ENCODE data around the gene CHP2.
"Not testable (repeated sequence)": the region's sequence is repeated elsewhere in the genome, so short reads cannot be mapped to it uniquely, and the experiment has no call there.

The CHP2 gene

GRCh38 chr16:23748630-23749029, 6.2 kb upstream of the CHP2 start:
- DNase-seq, result no peak

DNA sequence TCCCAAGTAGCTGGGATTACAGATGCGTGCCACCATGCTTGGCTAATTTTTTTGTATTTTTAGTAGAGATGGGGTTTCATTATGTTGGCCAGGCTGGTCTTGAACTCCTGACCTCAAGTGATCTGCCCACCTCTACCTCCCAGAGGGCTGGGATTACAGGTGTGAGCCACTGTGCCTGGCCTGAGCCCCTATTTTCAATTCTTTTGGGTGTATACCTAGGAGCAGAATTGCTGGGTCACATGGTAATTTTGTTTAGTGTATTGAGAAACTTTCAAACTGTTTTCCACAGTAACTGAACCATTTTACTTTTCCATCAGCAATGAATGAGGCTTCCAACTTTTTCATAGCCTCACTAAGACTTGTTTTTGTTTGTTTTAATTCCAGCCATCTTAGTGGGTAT, 3.8 kb upstream of the CHP2 start:
- DNase-seq, result not testable (repeated sequence)

DNA sequence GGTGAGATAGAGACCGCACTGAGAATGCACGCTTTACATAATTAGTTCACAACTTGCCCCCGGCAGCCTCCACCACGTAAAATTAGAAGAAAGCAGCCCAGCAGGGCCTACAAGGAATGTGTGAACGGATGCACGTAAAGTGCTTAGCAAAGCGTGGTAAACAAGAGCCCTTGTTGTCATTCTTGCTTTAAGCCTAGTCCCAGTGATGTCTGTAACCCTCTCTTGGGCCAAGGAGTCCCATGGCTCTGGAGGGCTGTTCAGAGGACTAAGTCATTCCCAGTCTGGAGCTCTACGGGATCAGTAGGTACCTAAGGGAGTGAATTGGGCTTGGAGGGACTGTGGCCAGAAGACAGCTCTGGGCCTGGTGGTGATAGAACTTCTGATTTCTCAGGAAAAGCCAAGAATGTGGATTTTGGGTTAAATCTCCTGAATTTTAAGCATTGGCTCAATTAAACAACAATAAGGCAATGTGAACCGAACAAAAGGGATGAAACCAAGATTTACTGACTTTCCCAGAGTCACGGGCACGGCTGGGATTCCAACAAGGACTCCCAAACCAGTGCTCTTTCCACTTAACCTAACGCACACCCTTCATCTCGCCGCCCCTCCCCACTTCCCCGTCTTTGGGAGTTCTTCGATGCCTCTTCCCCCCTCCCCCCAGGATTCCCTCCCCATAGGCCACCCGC, 775 bp upstream of the CHP2 start:
- no peak for DNase-seq

GRCh38 chr16:23755484-23755809, 621 bp downstream of the CHP2 start:
- DNase-seq, result no peak

DNA sequence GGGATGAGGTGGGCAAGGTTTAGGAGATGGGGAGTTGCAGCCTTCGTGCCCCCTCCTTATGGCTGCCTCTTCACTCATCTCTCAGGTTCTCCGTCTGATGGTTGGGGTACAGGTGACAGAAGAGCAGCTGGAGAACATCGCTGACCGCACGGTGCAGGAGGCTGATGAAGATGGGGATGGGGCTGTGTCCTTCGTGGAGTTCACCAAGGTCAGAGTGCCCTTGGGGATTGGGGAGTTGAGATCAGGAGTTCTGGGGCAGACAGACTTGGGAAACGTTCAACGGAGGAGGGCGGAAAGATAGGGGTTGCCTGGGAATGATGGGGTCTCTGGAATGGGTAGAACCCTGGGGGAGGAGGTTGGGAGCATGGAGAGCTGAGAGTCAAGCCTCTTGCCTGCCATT, 2.3 kb downstream of the CHP2 start:
- DNase-seq, result no peak

DNA sequence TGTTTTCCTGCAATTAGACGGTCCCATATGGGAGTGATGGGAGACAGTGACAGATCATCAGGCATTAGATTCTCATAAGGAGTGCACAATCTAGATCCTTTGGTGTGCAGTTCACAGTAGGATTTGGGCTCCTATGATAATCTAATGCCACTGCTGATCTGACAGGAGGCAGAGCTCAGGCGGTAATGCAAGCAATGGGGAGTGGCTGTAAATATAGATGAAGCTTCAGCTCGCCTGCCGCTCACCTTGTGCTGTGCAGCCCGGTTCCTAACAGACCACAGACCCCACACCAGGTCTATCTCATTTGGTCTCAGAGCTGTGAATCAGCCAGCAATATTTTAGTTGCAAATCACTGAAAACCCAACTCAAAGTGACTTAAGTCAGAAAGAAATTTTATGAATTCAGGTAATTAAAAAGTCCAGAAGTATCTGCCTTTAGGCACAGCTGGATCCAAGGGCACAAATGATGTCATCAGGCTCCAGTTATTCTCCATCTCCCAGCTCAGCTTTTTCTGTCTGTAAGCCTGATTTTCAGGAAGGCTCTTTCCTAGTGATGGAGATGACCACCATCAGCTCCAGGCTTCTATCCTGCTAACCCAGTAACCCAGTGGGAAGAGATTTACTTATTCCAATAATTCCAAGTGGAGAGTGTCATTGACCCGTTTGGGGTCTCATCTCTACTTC, 3.3 kb downstream of the CHP2 start:
- DNase-seq, result no peak

GRCh38 chr16:23765933-23766332, 11.1 kb downstream of the CHP2 start:
- DNase-seq, result no peak

DNA sequence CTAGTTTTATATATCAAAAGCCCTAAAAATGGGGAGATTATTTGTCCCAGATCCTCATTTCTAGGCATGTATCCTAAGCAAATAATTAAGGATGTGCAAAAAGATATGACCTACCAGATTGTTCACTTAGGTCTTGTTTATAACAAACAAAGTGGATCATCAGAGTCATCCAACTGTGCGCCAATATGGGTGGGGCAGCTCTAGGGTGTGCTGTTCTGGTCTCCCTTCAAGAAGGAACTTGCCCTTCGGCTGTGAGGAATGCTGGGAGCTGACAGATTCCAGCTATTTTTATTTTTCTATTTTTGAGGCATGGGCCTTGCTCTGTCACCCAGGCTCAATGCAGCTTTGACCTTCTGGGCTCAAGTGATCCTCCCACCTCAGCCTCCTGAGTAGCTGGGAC, 13.8 kb downstream of the CHP2 start:
- no peak for DNase-seq

GRCh38 chr16:23771027-23771426, 16.2 kb downstream of the CHP2 start:
- DNase-seq, result no peak

DNA sequence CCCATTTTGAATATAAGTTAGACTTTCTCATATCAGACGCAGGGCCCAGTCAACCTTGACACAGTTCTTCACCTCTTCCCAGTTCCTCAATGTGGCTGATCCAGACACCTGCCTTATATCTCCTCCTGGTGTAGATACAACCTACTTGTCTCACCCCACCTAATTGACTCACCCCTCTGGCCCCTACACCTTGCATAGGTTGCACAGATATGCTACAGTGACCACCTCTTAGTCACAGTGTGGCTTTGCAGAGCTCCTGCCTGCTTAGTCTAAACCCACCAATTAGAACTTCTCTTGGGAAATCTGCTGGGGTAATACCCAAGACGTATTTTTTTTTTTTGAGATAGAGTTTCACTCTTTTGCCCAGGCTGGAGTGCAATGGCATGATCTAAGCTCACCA, 16.8 kb downstream of the CHP2 start:
- no peak for DNase-seq

DNA sequence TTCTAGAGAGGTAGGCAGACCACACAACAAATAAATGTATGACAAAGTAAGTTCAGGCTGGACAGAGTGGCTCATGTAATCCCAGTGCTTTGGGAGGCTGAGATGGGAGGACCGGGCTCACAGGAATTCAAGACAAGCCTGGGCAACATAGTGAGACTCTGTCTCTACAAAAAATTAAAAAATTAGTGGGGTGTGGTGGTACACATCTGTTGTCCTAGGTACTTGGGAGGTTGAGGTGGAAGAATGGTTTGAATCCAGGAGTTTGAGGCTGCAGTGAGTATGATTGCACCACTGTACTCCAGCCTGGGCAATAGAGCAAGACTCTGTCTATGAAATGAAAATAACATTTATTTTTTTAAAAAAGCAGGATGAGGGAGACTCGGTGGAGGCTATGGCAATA, 18.5 kb downstream of the CHP2 start:
- DNase-seq, result no peak

- no peak for DNase-seq
Observed at GRCh38 chr16:23781176-23781575, 26.4 kb downstream of the CHP2 start.

DNA sequence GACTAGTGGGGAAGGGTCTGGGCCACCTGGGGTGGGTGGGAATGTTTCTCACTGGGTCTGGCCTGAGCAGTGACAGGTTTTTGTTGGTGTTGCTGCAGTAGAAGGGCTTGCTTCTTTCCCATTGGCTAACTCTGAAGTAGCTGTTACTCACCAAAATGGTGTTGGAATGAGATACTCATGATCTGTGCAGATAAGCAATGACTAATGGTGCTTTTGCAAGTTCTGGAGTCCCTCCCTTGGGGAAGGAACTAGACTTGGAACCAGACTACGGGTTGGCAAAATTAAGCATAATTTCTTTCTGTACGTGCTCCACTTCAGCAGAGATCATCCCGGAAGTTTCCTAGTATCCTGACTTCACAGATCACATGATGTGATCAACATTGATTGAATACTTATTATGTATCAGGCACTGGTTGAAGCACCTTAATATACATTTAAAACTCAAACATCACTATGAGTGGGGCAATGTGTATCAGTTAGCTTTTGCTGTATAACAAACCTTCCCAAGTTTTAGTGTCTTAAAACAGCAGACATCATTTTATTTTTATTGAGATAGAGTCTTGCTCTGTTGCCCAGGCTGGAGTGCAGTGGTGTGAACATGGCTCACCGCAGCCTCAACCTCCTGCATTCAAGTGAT, 30.1 kb downstream of the CHP2 start:
- peak; percentile 75 for DNase-seq

GRCh38 chr16:23785842-23786241, 31.0 kb downstream of the CHP2 start:
- DNase-seq, result no peak

GRCh38 chr16:23786964-23787561, 32.2 kb downstream of the CHP2 start:
- no peak for DNase-seq

GRCh38 chr16:23788685-23789084, 33.9 kb downstream of the CHP2 start:
- peak; percentile 58 for DNase-seq

DNA sequence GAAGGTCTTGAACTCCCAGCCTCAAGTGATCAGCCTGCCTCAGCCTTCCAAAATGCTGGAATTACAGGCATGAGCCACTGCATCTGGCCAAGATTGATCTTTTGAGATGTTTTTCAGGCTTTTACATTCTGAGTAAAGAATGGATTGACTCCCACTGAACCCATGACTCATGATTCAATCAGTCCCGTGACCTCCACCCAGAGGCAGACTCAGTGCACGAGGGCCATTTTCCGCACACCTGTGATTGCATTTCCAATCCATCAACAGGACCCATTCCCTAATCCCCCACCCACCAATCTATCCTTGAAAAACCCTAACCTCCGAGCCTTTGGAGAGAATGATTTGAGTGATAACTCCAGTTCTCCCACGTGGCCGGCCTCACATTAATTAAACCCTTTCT, 40.6 kb downstream of the CHP2 start:
- no peak for DNase-seq

DNA sequence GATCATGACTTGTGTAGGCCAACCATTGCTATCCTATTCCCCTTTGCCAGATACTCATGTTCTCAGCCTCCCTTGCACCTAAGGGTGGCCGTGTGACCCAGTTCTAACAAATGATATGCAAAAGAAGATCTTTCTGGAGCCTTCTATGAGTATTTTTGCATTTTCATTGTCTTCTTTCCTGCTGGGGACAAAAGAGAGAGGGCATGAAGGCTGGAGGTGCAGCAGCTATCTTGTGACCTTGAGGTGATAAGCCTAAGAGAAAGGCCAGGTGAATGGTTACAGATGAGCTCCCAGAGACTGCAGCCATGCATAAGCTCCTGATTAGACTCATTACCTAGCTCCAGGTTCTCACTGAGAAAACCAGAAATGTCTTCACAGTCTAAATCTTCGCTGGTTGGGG, 42.1 kb downstream of the CHP2 start:
- DNase-seq, result no peak

DNA sequence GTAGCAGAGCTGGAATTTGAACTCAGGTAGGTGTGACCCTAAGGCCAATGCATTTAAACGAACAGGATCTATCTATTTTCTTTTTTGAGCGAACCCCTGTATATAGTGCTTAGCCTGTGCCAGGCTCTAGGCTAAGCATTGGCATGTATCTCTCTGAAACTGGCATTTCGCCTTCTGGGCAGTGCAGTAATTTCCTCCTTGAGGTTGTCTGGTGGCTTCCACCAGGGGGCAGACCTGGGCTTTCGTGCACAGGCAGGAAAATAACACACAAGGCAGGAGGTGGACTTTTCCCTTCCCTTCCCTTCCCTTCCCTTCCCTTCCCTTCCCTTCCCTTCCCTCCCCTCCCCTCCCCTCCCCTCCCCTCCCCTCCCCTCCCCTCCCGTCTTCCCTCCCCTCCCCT, 46.6 kb downstream of the CHP2 start:
- DNase-seq, result peak; percentile 90

DNA sequence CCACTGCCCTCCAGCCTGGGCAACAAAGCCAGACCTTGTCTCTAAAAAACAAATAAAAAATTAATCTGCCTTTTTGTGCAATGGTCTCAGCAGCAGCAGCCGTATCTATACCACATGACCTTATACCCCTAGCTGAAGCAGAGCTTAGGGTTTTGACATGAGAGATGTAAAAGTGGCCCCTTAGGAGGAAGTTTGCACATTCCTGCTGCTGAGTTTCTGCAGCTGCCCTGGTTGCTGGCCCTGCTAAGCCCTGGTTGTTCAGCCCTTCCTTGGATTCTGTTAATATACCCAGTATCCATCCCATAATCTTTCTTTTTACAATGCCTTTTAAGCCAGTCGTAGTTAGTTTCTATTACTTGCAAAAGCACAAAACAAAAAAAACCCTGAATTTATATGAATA, 48.0 kb downstream of the CHP2 start:
- peak; percentile 42 for DNase-seq

- DNase-seq, result peak; percentile 88
Observed at GRCh38 chr16:23803591-23804123, 48.8 kb downstream of the CHP2 start.

- peak; percentile 43 for DNase-seq
Observed at GRCh38 chr16:23807028-23807427, 52.2 kb downstream of the CHP2 start.

Measured in hematopoietic multipotent progenitor cell treated with erythropoietin and hydrocortisone succinate and interleukin-3 and kit ligand, for 4 days (in vitro differentiated cells).